K562 treated with DMSO at 1 percent for 24 hours (cell line): Measurements from ENCODE around the gene MPL. TPM values are rescaled to one million over a fixed set of nuclear protein-coding genes. Genes with fewer than 3 reads are reported as not detected.

Source experiments
- total RNA-seq: library from RNA; unstranded; fragments of 300-600 nt; gene quantifications from 2 replicates; pipeline ENCODE4 v1.2.3, GENCODE V29; 2022; ENCODE audit warnings: low read depth; ENCODE audit not compliant: insufficient read depth

MPL gene
- not detected in 2 replicates for total RNA-seq

DNA sequence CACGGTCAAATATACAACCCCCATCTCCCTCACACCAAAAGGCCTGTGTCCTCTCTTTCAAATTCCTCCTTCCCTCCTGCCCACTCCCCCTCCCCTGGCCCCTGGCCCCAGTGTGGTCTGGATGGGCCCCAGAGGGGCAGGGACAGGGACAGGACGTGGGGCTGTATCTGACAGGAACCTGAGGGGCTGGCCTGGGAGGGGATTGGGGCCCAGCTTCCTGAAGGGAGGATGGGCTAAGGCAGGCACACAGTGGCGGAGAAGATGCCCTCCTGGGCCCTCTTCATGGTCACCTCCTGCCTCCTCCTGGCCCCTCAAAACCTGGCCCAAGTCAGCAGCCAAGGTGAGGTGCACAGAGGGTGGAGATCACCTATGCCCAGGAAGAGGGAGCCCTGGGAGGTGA lies at the start of gene MPL:
Gene MPL, plus strand, starts transcription at position 231 of the 400 bp plus-strand sequence. Its CDS starts 31 bp downstream, at position 262.

DNA sequence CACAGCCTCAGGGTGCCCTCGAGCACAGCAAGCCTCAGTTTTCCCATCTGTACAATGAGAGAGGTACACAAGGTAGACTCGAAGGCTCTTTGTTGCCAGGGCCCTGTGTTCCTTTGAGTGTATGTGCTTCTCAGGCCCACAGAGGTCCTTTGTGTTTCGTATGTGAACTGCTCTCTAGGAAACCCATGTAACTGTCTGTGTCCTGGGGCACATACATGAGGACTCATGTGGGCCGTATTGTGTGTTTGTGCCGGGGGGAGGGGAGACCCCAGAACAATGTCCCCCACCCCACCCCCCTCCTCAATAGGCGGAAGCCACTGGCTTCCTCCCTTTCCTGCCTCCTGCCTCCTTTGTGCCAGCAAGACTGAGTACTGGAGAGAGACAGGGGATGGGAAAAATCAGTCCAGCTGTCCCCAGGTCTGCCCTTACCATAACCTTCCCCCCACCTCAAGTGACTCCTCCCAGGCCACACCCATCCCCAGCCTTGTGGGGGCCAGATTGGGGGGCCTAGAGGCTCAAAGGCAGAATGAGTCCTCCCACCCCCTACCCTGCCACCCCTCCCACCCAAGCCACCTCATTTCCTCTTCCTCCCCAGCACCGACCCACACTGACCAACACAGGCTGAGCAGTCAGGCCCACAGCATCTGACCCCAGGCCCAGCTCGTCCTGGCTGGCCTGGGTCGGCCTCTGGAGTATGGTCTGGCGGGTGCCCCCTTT lies 37.1 kb upstream of the MPL start, which contains the start of gene TIE1:
Gene TIE1, plus strand, starts transcription at position 605 of the 717 bp plus-strand sequence. Its CDS starts 90 bp downstream, at position 695.

DNA sequence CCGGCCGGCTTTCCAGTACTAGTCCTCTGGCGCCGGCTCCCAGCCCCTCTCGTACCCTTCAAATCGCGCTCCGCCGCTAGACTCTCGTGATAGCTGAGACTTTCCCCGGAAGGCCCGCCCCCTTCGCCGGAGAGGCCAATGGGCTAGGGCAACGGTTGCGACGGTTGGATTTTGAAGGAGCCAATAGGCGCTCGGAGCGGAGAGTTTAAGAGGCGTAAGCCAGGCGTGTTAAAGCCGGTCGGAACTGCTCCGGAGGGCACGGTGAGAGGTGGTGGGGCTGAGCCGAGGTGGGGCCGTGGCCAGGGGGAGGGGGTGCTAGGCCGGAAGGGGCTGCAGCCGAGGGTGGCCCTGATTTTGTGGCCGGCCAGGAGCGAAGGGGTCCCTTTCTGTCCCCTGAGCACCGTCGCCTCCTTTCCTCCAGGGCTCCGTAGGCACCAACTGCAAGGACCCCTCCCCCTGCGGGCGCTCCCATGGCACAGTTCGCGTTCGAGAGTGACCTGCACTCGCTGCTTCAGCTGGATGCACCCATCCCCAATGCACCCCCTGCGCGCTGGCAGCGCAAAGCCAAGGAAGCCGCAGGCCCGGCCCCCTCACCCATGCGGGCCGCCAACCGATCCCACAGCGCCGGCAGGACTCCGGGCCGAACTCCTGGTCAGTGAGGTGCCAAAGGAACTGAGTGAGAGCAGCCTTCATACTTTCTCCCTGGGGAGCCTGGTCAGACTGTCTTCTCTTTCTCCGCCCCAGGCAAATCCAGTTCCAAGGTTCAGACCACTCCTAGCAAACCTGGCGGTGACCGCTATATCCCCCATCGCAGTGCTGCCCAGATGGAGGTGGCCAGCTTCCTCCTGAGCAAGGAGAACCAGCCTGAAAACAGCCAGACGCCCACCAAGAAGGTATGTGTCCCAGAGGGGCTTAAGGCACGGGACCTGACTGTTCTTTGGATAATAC lies 21.4 kb downstream of the MPL start, which contains the start of gene CDC20:
Gene CDC20, plus strand, starts transcription at position 236 of the 948 bp plus-strand sequence. Its CDS starts 235 bp downstream, at position 471.

DNA sequence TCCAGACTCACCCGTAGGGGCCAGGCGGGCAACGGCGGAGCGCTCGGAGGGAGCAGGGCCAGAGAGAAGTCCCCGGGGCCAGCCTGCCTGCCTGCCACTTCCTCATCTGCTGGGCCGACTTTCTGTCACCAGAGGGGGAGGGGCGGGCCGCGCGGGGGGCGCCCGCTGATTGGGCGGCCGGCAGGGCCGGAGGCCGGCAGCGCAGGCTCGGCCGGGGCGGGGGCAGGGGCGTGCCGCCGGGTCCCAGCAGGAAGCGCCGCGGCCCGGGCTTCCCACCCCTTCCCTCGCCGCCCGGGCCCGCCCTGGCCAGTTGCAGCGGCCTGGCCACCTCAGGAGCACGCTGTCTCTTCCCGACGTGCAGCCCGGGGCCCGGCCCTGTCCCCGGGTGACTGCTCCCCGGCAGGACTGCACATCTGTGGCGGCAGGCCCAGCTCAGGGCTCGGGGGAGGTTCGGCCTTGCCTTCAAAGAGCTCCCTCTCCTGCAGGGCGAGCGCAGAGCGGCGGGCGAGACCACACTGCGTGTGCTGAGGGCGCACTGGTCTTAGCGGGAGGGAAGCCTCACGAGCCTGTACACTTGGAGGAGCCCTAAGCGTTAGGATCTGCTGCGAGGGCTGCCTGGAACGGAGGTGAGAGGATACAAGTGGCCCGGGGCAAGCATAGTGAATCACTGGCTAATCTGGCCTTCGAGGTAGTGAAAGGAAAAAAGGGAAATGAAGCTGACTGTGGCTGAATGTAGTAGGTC lies 30.5 kb downstream of the MPL start, which contains the start of gene ELOVL1:
Gene ELOVL1, minus strand, starts transcription at position 108 of the 742 bp plus-strand sequence. CDS start 2,402 bp downstream, outside the sequence.

DNA sequence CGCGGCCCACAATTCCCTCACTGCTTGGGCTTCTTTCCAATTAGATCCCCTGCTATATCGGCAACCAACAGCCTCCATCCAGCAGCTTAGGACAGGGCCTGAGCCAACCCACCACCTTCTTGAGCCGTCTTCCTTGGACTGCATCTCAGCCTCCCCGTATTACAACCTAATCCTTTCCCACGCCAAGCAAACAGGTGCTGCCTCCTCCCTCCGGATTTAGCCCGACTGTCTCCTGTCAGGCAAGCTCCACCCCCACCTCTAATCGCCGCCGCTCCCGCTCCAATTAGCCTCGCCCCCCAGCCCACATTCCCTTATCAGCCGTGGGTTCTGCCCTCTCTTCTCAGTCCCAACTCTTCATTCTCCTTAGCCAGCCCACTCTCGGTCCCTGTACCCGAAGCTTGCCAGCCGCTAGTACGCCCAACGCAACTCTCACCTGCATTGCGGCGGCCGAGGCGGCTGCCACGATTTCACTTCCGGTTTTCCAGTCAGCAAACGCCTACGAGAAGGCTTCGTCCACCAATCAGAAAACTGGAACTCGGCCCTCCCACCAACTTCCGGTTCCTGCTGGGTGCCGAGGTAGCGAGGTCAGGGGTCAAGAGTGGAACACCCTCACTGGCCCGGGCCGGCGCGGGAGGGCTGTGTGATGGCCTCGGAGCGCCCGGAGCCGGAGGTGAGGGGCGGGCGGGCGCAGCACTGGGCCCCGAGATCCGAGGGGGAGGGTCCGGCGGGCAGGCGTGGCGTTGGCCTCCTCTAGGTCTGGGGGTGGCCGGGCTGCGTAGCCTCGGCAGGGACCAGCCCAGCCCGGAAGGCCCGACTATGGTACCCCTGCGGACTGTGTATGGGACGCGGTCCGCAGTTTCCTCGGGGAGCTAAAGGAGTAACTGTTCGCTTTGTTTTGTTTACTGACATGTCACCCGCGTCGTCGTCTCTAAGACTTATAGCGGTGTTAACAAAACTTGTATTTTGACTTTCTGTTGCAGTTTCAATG lies 52.0 kb downstream of the MPL start, which contains the start of the genes MED8 and SZT2:
Gene MED8, minus strand, starts transcription at position 475 of the 988 bp plus-strand sequence. Its CDS starts 36 bp downstream, at position 439.
Gene SZT2, plus strand, starts transcription at position 574 of the 988 bp plus-strand sequence. Its CDS starts 70 bp downstream, at position 644.

Other genes starting within 250 kb of the MPL start
- 88.4 and 95.7 TPM in 2 replicates for gene EBNA1BP2, start 165.5 kb upstream of the MPL start, total RNA-seq
- gene CFAP57, start 165.5 kb upstream of the MPL start, total RNA-seq: not detected in 2 replicates
- 0.81 and 1.4 TPM in 2 replicates for gene TMEM125, start 67.8 kb upstream of the MPL start, total RNA-seq
- not detected in 2 replicates for gene C1orf210, start 52.2 kb upstream of the MPL start, total RNA-seq
- not detected in 2 replicates for gene TIE1, start 36.8 kb upstream of the MPL start, total RNA-seq
- gene CDC20, start 21.2 kb downstream of the MPL start, total RNA-seq: 186 and 203 TPM in 2 replicates
- gene ELOVL1, start 30.2 kb downstream of the MPL start, total RNA-seq: 127 and 138 TPM in 2 replicates
- 56.1 and 63.0 TPM in 2 replicates for gene MED8, start 52.0 kb downstream of the MPL start, total RNA-seq
- gene SZT2, start 52.1 kb downstream of the MPL start, total RNA-seq: 23.4 and 29.5 TPM in 2 replicates
- 11.1 and 35.5 TPM in 2 replicates for gene HYI, start 116.1 kb downstream of the MPL start, total RNA-seq
- 2.9 and 3.3 TPM in 2 replicates for gene PTPRF, start 193.1 kb downstream of the MPL start, total RNA-seq